Medulla oblongata (tissue), 1 donor: ENCODE measurements around the gene S100A3.
"Not testable (repeated sequence)": the region's sequence is repeated elsewhere in the genome, so short reads cannot be mapped to it uniquely, and the experiment has no call there.

Source experiments
- DNase-seq: peaks from one replicate; pipeline ENCODE4 v3.0.0-alpha.2; 2015; ENCODE audit errors: extremely low spot score

The S100A3 gene

GRCh38 chr1:153535242-153536011 is 13.6 kb downstream of the S100A3 start, which contains the start of gene S100A6:
S100A6 (minus strand) TSS chr1:153535991; CDS start chr1:153535339, 652 bp downstream.
- peak; percentile 77 for DNase-seq

DNA sequence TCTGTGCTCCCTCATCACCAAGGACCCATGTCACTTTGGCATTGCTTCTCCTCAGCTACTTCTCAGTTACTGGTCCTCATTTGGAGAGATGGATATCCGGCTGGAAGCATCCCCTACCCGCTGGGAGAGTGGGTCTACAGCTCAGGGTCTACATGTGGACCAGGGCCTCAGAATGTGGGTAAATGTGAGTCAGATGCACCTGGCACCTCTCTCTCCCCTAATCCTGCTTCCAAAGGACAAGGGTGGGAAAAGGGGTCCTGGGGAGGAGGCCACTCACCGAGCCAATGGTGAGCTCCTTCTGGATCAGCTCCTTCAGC is 14.2 kb downstream of the S100A3 start:
- no peak for DNase-seq

GRCh38 chr1:153534226-153534924 is 14.7 kb downstream of the S100A3 start:
- no peak for DNase-seq

DNA sequence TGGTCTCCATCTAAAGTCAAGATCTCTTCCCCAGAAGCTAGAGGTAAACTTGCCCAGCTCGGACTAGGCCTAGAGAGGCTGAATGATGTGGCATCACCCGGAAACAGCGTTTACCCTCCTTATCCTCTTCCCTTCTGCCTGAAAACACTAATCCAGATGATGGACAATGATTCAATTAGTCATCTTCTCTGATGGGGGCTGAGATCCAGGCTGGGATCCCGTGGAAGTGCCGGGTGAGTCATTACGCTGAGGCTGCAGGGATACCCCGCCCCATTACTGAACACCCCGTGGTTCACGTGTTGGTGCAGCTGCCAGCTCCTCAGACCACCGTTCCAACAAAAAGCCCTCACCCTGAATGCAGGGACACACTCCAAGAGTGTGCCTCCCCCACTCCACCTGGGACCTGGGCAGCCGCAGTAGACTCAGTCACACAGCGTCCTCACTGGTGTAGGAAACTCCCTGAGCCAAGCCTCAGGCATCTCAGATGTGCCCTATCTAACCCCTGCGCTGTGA is 15.3 kb downstream of the S100A3 start:
- no peak for DNase-seq

- DNase-seq: peak; percentile 93
Observed at GRCh38 chr1:153532769-153533599, 16.1 kb downstream of the S100A3 start.

GRCh38 chr1:153532181-153532580 is 16.9 kb downstream of the S100A3 start:
- no peak for DNase-seq

DNA sequence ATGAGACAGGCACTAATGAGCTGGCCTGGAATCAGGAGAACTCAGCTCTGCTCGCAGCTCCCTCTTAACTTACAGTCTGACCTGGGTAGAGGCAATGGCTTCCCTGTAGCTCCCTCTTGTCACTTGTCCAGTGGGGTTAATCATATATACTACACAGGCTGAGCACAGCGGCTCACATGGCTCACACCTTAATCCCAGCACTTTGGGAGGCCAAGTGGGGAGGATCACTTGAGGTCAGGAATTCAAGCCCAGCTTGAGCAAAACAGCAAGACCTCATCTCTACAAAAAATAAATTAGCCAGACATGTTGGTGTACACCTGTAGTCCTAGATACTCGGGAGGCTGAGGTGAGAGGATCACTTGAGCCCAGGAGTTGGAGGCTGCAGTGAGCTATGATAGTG is 17.4 kb downstream of the S100A3 start:
- no peak for DNase-seq

GRCh38 chr1:153527683-153528040 is 21.4 kb downstream of the S100A3 start:
- DNase-seq: no peak

DNA sequence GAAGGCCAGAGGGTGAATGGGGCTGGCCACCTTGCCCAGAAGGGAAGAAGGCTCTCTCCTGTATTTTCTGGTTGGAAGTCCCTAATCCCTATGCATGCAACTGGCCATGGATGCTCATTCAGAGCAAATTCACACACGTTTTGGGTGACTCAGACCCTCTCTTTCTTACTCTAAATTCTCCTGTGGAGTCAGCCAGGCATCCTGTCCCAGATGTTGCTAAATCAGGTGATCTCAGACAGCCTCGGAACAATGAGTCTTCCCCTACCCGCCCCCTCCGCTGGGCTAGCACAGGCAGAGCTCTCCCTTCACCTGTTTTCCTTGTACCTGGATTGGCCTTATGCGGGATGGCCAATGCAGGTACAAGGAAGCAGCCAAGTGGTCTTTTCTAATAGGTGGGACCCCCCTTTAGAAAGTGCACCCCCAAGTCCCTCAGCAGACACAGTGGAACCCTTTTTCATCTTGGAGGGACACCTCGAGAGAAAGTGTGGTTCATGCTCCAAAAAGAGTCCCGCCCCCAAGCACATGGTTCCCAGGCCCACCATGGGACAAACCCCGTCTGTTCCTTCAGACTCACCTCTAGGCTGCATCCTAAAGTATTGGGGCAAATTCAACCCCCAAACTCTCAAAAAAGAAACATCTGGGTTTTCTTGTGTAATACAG is 21.9 kb downstream of the S100A3 start:
- DNase-seq: no peak

GRCh38 chr1:153526132-153526543 is 22.9 kb downstream of the S100A3 start:
- DNase-seq: no peak

GRCh38 chr1:153525088-153525728 is 23.9 kb downstream of the S100A3 start:
- no peak for DNase-seq

DNA sequence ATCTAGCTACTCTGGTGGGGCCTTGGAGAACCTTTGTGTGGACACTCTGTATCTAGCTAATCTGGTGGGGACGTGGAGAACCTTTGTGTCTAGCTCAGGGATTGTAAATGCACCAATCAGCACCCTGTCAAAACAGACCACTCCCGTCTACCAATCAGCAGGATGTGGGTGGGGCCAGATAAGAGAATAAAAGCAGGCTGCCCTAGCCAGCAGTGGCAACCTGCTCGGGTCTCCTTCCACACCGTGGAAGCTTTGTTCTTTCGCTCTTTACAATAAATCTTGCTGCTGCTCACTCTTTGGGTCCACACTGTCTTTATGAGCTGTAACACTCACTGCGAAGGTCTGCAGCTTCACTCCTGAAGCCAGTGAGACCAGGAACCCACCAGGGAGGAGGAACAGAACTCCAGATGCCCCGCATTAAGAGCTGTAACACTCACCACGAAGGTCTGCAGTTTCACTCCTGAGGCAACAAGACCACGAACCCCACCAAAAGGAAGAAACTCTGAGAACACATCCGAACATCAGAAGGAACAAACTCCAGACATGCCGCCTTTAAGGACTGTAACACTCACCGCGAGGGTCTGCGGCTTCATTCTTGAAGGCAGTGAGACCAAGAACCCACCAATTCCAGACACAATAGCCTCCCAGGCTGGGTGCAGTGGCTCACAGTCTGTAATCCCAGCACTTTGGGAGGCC is 26.6 kb downstream of the S100A3 start:
- DNase-seq: not testable (repeated sequence)

- not testable (repeated sequence) for DNase-seq
Observed at GRCh38 chr1:153521808-153522207, 27.2 kb downstream of the S100A3 start.

DNA sequence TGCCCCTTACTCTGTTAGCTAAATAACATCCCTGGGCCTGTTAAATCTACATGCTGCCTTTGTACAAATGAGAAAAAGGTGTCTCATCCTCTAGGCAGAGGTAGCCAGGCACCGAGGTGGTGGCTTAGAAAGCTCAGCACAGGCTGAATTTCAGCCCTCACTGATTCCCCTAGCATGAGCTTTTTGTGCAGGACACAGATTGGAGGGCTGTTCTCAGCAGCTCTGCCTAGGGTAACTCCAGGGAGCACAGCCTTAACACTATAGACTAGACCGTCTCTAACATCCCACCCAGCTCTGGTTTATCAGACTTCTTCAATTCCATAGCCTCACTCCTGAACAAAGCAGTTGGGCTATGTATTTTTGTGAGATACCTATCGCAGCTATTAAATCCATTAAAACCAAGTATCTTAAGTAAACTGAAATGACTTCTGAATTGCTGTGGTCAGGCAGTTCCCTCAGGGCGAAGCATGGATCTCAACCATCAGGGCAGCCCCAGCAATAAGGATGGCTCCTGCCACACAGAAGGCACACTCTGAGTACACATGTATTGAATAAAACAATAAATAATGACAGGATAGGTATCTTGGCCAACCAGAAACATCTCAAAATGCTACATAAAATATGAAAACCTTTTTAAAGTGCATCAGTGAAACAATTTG is 28.1 kb downstream of the S100A3 start:
- DNase-seq: no peak

DNA sequence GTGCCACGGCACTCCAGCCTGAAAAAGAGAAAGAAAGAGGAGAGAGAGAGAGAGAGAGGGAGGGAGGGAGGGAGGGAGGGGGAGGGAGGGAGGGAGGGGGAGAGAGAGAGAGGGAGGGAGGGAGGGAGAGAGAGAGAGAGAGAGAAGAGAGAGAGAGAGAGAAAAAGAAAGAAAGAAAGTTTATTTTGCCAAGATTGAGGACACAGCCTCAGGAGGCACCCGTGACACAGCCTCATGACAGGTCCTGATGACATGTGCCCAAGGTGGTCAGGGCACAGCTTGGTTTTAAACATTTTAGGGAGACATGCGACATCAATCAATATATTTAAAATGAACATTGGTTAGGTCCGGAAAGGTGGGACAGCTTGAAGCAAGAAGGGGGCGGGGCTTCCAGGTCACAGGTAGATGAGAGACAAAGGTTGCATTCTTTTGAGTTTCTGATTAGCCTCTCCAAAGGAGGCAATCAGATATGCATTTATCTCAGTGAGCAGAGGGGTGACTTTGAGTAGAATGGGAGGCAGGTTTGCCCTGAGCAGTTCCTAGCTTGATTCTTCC is 28.8 kb downstream of the S100A3 start:
- DNase-seq: not testable (repeated sequence)

GRCh38 chr1:153519242-153519641 is 29.8 kb downstream of the S100A3 start:
- DNase-seq: no peak

DNA sequence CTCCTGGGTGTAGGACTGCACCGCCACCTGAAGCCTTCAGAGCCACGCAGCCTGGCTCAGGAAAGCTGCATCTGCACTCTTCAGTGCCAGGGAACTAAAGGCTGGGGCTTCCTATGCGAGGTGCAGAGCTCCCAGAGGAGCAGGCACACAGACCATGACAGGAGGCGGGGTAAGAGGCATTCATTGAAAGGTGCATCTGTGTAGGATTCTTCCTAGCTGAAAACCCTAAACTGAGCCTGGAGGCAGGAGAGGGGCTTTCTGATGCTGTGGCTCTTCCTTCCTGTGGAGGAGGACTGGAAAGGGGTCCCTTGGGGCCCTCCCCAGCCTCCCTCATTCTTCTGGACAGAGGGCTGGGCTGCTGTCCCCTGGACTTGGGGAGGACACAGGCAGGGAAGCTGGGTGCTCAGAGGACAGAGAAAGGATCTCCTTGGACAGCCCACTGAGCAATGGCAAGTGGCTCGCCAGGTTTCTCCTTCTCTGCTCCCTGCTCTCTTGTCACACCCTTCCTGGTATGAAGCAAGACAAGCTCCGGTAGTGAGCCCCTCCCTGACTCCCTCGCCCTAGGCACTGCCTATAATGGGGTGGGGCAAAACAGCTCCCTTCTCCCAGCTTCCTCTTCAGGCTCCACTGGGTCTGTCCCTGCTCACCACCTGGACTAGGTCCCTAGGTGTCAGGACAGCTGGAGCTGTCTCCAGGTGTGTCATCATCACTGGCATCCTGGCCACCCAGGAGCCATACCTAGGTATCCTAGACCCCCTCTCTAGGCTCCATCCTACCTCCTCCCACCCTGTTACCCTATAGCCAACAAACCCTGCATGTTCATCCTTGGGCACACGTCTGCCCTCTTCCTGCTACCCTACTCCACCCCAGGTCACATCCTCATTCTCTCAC is 33.3 kb downstream of the S100A3 start:
- DNase-seq: no peak

DNA sequence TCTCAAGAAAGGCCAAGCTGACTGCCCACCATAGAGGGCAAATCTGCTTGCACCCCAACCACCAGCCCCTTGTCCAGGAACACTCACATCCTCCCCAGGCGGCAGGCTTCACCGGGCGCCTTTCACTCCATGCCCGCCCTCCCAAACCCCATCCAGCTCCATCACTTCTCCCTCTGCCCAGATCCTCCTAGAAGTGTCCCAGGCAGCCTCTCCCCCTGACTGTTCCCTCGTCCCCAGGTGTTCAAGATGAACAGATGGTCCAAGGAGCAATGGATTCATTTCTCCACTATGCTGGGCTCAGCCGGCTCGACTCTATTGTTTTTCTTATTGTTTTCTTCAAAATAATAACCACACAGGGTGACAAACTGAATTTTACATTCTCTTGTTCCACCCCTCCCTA is 35.4 kb downstream of the S100A3 start:
- no peak for DNase-seq

DNA sequence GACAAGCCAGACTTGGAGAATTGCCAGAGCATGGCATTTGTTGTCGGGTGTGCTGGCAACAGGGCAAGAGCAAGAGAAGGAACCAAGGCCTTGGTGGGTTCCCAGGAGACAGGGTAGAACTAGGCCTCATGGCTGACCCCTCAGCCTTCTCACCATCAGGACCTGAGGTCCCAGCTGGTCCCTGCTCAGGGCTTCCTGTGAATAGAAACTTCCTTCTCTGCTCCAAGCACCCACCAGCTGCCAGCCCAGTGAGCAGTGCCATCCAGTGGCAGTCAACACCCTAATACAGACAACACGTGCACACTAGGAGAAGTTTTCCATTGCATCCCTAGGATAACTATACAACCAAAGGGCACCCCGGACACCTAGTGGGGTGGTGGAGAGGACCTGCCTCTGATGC is 36.0 kb downstream of the S100A3 start:
- no peak for DNase-seq
